Measurements from ENCODE around the gene GPC6. TPM values are rescaled to one million over a fixed set of nuclear protein-coding genes. Genes with fewer than 3 reads are reported as not detected.

Gene GPC6
- total RNA-seq, 1 experiment from 2014 or later, result 0.22 TPM

DNA sequence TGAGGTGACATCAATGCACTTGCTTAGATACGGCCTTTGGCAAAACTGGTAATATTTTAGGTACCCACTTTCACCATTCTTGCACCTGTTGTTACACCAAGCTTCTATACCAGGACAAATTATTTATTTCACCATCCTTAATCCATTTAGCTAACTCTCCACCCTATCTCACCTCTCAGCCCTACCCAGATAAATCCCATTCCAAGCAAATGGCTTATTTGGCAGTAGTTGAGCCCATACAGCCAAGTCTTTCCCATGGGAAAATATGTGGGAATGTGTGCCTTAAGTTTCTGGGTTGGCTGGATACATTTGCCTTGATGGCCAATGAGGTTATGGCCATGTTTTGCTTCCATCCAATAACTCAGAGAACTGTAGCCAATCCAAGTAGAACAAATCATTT lies 551.9 kb downstream of the GPC6 start (continued):
- TF ChIP-seq, protein P1, sequence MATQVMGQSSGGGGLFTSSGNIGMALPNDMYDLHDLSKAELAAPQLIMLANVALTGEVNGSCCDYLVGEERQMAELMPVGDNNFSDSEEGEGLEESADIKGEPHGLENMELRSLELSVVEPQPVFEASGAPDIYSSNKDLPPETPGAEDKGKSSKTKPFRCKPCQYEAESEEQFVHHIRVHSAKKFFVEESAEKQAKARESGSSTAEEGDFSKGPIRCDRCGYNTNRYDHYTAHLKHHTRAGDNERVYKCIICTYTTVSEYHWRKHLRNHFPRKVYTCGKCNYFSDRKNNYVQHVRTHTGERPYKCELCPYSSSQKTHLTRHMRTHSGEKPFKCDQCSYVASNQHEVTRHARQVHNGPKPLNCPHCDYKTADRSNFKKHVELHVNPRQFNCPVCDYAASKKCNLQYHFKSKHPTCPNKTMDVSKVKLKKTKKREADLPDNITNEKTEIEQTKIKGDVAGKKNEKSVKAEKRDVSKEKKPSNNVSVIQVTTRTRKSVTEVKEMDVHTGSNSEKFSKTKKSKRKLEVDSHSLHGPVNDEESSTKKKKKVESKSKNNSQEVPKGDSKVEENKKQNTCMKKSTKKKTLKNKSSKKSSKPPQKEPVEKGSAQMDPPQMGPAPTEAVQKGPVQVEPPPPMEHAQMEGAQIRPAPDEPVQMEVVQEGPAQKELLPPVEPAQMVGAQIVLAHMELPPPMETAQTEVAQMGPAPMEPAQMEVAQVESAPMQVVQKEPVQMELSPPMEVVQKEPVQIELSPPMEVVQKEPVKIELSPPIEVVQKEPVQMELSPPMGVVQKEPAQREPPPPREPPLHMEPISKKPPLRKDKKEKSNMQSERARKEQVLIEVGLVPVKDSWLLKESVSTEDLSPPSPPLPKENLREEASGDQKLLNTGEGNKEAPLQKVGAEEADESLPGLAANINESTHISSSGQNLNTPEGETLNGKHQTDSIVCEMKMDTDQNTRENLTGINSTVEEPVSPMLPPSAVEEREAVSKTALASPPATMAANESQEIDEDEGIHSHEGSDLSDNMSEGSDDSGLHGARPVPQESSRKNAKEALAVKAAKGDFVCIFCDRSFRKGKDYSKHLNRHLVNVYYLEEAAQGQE (IDR thresholded peaks at IDR 0.05; ENCODE audit: low read depth), result no peak
- TF ChIP-seq CEBPB (IDR thresholded peaks at IDR 0.05; ENCODE audit: low read depth), result no peak
- no peak for TF ChIP-seq EZH2phosphoT487 (IDR thresholded peaks at IDR 0.05; ENCODE audit: borderline replicate concordance)
- no peak for TF ChIP-seq POLR2AphosphoS5 (IDR thresholded peaks at IDR 0.05; ENCODE audit: low read depth, low read length)
- no peak for TF ChIP-seq SRF (IDR thresholded peaks at IDR 0.05; ENCODE audit: low read depth)

DNA sequence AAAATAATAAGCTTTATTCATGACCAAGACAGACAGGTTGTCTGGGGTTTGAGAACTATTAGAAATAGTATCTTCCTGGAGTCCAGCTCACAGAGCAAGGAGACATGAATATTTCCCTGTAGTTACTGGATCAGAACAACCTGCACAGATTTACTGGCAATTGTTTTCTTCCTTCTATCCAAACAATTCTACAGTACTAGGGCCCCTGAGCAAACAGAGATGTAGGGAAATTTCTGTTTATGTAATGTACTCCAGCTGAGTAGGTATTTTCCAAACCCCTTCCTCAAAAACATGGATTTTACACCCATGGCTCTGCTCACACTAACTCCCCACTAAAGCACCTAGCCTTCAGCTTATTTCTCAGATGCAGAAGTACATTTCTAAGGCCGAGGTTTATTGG lies 557.6 kb downstream of the GPC6 start:
- POLR2A ChIA-PET, result no interaction called here

More for the DNA sequence above, 557.6 kb downstream of the GPC6 start:
- H3K9me3 ChIP-seq (ENCODE audit: control insufficient read depth in 1 of 2, insufficient read depth in 1 of 2, low read depth in 1 of 2, low read length in 2 of 2), result peaks cover 8 to 9% of the 10 kb centered on the region in 2 experiments; a peak in 3 of 4 replicates
- H2AFZ ChIP-seq (ENCODE audit: low read depth, low read length, poor library complexity, severe bottlenecking), result no peak overlapping the region
- ATAC-seq (no peak), DNase-seq (ENCODE audit: low read depth, low spot score) (no peak)
- H3K4me1 ChIP-seq (ENCODE audit: control insufficient read depth in 1 of 2, insufficient read depth in 2 of 2, low read length in 2 of 2), result no peaks in the 10 kb centered on the region
- no peak for TF ChIP-seq POLR2A (IDR thresholded peaks at IDR 0.05; ENCODE audit: borderline replicate concordance, extremely low read depth, insufficient read depth, insufficient read length)
- TF ChIP-seq, protein P2, sequence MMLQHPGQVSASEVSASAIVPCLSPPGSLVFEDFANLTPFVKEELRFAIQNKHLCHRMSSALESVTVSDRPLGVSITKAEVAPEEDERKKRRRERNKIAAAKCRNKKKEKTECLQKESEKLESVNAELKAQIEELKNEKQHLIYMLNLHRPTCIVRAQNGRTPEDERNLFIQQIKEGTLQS (IDR thresholded peaks at IDR 0.05), result no peak
- TF ChIP-seq RAD21 (IDR thresholded peaks at IDR 0.05; ENCODE audit: low read depth), result no peak
- no peak for TF ChIP-seq FOSL1 (IDR thresholded peaks at IDR 0.05; ENCODE audit: low read depth)
- TF ChIP-seq CEBPB (IDR thresholded peaks at IDR 0.05; ENCODE audit: low read depth), result no peak
- no peak for TF ChIP-seq SIN3A (IDR thresholded peaks at IDR 0.05; ENCODE audit: low read depth)
- TF ChIP-seq, protein P3, sequence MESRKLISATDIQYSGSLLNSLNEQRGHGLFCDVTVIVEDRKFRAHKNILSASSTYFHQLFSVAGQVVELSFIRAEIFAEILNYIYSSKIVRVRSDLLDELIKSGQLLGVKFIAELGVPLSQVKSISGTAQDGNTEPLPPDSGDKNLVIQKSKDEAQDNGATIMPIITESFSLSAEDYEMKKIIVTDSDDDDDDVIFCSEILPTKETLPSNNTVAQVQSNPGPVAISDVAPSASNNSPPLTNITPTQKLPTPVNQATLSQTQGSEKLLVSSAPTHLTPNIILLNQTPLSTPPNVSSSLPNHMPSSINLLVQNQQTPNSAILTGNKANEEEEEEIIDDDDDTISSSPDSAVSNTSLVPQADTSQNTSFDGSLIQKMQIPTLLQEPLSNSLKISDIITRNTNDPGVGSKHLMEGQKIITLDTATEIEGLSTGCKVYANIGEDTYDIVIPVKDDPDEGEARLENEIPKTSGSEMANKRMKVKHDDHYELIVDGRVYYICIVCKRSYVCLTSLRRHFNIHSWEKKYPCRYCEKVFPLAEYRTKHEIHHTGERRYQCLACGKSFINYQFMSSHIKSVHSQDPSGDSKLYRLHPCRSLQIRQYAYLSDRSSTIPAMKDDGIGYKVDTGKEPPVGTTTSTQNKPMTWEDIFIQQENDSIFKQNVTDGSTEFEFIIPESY (IDR thresholded peaks at IDR 0.05; ENCODE audit: extremely low read depth, insufficient replicate concordance, low read length), result no peak
- TF ChIP-seq, protein P4, sequence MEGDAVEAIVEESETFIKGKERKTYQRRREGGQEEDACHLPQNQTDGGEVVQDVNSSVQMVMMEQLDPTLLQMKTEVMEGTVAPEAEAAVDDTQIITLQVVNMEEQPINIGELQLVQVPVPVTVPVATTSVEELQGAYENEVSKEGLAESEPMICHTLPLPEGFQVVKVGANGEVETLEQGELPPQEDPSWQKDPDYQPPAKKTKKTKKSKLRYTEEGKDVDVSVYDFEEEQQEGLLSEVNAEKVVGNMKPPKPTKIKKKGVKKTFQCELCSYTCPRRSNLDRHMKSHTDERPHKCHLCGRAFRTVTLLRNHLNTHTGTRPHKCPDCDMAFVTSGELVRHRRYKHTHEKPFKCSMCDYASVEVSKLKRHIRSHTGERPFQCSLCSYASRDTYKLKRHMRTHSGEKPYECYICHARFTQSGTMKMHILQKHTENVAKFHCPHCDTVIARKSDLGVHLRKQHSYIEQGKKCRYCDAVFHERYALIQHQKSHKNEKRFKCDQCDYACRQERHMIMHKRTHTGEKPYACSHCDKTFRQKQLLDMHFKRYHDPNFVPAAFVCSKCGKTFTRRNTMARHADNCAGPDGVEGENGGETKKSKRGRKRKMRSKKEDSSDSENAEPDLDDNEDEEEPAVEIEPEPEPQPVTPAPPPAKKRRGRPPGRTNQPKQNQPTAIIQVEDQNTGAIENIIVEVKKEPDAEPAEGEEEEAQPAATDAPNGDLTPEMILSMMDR (IDR thresholded peaks at IDR 0.05 in 2 of 3, conservative IDR thresholded peaks at IDR 0.05 in 1 of 3; ENCODE audit: borderline replicate concordance in 1 of 3, insufficient read depth in 1 of 3, low read depth in 2 of 3, low read length in 2 of 3), result no peak
- no peak for TF ChIP-seq EZH2 (IDR thresholded peaks at IDR 0.05)
- no peak for TF ChIP-seq CBX3 (IDR thresholded peaks at IDR 0.05; ENCODE audit: low read depth)
- TF ChIP-seq SP1 (IDR thresholded peaks at IDR 0.05; ENCODE audit: low read depth), result no peak
- TF ChIP-seq, protein P5, sequence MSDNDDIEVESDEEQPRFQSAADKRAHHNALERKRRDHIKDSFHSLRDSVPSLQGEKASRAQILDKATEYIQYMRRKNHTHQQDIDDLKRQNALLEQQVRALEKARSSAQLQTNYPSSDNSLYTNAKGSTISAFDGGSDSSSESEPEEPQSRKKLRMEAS (IDR thresholded peaks at IDR 0.05), result no peak
- TF ChIP-seq EGR1 (IDR thresholded peaks at IDR 0.05; ENCODE audit: low read depth), result no peak
- TF ChIP-seq JUND (IDR thresholded peaks at IDR 0.05), result no peak
- no peak for TF ChIP-seq ZFX (IDR thresholded peaks at IDR 0.05)
- no peak for TF ChIP-seq TCF7L2 (IDR thresholded peaks at IDR 0.05; ENCODE audit: borderline replicate concordance, extremely low read depth, insufficient read depth, insufficient read length)
- no peaks in the 10 kb centered on the region for H3K27me3 ChIP-seq (ENCODE audit: insufficient read depth, low read length)
- no peaks in the 10 kb centered on the region for H3K36me3 ChIP-seq (ENCODE audit: control insufficient read depth in 1 of 2, insufficient read depth in 2 of 2, low read length in 2 of 2)
- no peaks in the 10 kb centered on the region for H3K9me2 ChIP-seq (ENCODE audit: insufficient read depth)
- no peaks in the 10 kb centered on the region for H4K20me1 ChIP-seq (ENCODE audit: insufficient read depth)
- no peak overlapping the region for H3K27ac ChIP-seq (ENCODE audit: low read depth, low read length)
- H3K4me2 ChIP-seq (ENCODE audit: low read length), result no peak overlapping the region
- no TSS peak for BruUV-seq (replicated peaks)
- no peaks in the 10 kb centered on the region for H3K79me2 ChIP-seq (ENCODE audit: insufficient read depth, low read length)
- no peak overlapping the region for H3K4me3 ChIP-seq (replicated peaks in 1 of 2; ENCODE audit: low read depth in 1 of 2, low read length in 2 of 2)
- H3K9ac ChIP-seq (ENCODE audit: low read length), result no peak overlapping the region
- RAD21 ChIA-PET (ENCODE audit: low non-redundant PET in 1 of 2, low total read pairs in 2 of 2, uncharacterized antibody in 2 of 2, unreplicated experiment in 2 of 2), result no interaction called here
- CTCF ChIA-PET, result no interaction called here
- intact Hi-C loops (cut with micrococcal nuclease), result no loop called here
